GM12892 (cell line): ENCODE results near the gene GPC5.

ENCODE experiments used
- POLR2A ChIP-seq: IDR thresholded peaks from 2 replicates; pipeline ENCODE4 v1.6.1; 2011; ENCODE audit warnings: low read depth, low read length, control low read depth
- POLR2AphosphoS5 ChIP-seq: IDR thresholded peaks from 2 replicates; pipeline ENCODE4 v1.6.1; 2011; ENCODE audit warnings: low read depth, low read length, control low read depth

- no peak for TF ChIP-seq POLR2AphosphoS5
- TF ChIP-seq POLR2A = no peak
These were observed 1466.3 kb downstream of the GPC5 start for GRCh38 chr13:92864584-92865284.
